ENCODE measurements around the gene FRY.

DNA sequence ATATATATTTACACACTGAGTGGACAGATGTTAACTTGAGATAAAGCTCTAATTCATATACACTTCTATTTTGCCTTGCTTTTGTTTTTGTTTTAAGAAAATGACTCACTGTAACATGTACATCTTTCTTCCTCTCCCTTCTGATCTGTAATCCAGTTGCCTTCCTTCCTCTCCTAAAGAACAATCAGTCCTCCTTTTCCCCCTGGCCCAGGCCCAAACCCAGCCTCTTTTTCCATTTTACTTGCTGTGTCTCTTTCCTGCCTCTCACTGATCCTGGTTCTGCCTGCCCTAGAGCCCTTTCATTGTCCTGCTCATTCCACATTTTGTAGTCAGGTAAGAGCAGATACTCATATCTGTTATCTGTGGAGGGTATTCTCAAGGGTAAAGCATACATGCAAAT, 232.8 kb downstream of the FRY start:
- TF ChIP-seq, protein P1, sequence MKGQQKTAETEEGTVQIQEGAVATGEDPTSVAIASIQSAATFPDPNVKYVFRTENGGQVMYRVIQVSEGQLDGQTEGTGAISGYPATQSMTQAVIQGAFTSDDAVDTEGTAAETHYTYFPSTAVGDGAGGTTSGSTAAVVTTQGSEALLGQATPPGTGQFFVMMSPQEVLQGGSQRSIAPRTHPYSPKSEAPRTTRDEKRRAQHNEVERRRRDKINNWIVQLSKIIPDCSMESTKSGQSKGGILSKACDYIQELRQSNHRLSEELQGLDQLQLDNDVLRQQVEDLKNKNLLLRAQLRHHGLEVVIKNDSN (IDR thresholded peaks at IDR 0.05; ENCODE audit: borderline replicate concordance, extremely low read length, insufficient read depth, low read depth, low read length), result no peak
- TF ChIP-seq RELA (IDR thresholded peaks at IDR 0.05; ENCODE audit: borderline replicate concordance, partially characterized antibody), result no peak
- TF ChIP-seq EP300 (IDR thresholded peaks at IDR 0.05; ENCODE audit: borderline replicate concordance in 1 of 2, control insufficient read depth in 1 of 2, low read depth in 2 of 2, low read length in 2 of 2), result no peak
- TF ChIP-seq, protein P2, sequence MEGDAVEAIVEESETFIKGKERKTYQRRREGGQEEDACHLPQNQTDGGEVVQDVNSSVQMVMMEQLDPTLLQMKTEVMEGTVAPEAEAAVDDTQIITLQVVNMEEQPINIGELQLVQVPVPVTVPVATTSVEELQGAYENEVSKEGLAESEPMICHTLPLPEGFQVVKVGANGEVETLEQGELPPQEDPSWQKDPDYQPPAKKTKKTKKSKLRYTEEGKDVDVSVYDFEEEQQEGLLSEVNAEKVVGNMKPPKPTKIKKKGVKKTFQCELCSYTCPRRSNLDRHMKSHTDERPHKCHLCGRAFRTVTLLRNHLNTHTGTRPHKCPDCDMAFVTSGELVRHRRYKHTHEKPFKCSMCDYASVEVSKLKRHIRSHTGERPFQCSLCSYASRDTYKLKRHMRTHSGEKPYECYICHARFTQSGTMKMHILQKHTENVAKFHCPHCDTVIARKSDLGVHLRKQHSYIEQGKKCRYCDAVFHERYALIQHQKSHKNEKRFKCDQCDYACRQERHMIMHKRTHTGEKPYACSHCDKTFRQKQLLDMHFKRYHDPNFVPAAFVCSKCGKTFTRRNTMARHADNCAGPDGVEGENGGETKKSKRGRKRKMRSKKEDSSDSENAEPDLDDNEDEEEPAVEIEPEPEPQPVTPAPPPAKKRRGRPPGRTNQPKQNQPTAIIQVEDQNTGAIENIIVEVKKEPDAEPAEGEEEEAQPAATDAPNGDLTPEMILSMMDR (IDR thresholded peaks at IDR 0.05 in 2 of 3, conservative IDR thresholded peaks at IDR 0.05 in 1 of 3; ENCODE audit: control insufficient read depth in 2 of 3, extremely low read depth in 1 of 3, insufficient read depth in 1 of 3, low read depth in 3 of 3, low read length in 3 of 3), result no peak
- no peak for TF ChIP-seq SREBF2 (IDR thresholded peaks at IDR 0.05; ENCODE audit: low read length)
- TF ChIP-seq ZNF24 (IDR thresholded peaks at IDR 0.05), result no peak
- TF ChIP-seq, protein P3, sequence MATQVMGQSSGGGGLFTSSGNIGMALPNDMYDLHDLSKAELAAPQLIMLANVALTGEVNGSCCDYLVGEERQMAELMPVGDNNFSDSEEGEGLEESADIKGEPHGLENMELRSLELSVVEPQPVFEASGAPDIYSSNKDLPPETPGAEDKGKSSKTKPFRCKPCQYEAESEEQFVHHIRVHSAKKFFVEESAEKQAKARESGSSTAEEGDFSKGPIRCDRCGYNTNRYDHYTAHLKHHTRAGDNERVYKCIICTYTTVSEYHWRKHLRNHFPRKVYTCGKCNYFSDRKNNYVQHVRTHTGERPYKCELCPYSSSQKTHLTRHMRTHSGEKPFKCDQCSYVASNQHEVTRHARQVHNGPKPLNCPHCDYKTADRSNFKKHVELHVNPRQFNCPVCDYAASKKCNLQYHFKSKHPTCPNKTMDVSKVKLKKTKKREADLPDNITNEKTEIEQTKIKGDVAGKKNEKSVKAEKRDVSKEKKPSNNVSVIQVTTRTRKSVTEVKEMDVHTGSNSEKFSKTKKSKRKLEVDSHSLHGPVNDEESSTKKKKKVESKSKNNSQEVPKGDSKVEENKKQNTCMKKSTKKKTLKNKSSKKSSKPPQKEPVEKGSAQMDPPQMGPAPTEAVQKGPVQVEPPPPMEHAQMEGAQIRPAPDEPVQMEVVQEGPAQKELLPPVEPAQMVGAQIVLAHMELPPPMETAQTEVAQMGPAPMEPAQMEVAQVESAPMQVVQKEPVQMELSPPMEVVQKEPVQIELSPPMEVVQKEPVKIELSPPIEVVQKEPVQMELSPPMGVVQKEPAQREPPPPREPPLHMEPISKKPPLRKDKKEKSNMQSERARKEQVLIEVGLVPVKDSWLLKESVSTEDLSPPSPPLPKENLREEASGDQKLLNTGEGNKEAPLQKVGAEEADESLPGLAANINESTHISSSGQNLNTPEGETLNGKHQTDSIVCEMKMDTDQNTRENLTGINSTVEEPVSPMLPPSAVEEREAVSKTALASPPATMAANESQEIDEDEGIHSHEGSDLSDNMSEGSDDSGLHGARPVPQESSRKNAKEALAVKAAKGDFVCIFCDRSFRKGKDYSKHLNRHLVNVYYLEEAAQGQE (IDR thresholded peaks at IDR 0.05; ENCODE audit: low read depth, low read length), result no peak
- no peak for TF ChIP-seq POLR2AphosphoS5 (IDR thresholded peaks at IDR 0.05; ENCODE audit: low read length)
- no peak for TF ChIP-seq RAD21 (IDR thresholded peaks at IDR 0.05; ENCODE audit: insufficient read depth, low read depth, low read length)
- TF ChIP-seq KDM1A (IDR thresholded peaks at IDR 0.05; ENCODE audit: borderline replicate concordance), result no peak
- TF ChIP-seq BRCA1 (IDR thresholded peaks at IDR 0.05; ENCODE audit: low read depth, low read length), result no peak
